Spleen (tissue), 11 donors: ENCODE data around the gene RPS6KA2. TPM values are rescaled to one million over a fixed set of nuclear protein-coding genes. Genes with fewer than 3 reads are reported as not detected.
A peak's percentile ranks its signal among the peaks of the same experiment; 100 is the strongest.

Source experiments
- DNase-seq: peaks from one replicate; pipeline ENCODE4 v3.0.0-alpha.2; 2020
- H3K27ac ChIP-seq, 8 donors: fragments of 200-600 bp; sonication (generic) in 7 of 8; 1 replicate in 4 of 8; 2 replicates in 4 of 8; pipeline versions ENCODE4 v1.5.0 to v1.8.0; 2016 to 2021; ENCODE audit warnings: inconsistent platforms in 4 of 8, mild to moderate bottlenecking in 4 of 8, moderate library complexity in 1 of 8
- H3K27me3 ChIP-seq, 7 donors: fragments of 200-600 bp; sonication (generic) in 6 of 7; replicated peaks in 1 of 7; 1 replicate in 4 of 7; 2 replicates in 3 of 7; pipeline versions ENCODE4 v1.5.0 to v1.8.0; 2016 to 2021; ENCODE audit warnings: inconsistent platforms in 3 of 7, mild to moderate bottlenecking in 1 of 7
- H3K36me3 ChIP-seq, 6 donors: fragments of 200-600 bp; sonication (generic) in 5 of 6; 1 replicate in 4 of 6; 2 replicates in 2 of 6; pipeline versions ENCODE4 v1.5.0 to v1.8.0; 2016 to 2021; ENCODE audit warnings: inconsistent platforms in 2 of 6
- H3K4me1 ChIP-seq, 6 donors: fragments of 200-600 bp; sonication (generic) in 5 of 6; 1 replicate in 3 of 6; 2 replicates in 3 of 6; pipeline versions ENCODE4 v1.5.0 to v1.8.0; 2016 to 2021; ENCODE audit warnings: inconsistent platforms in 3 of 6
- H3K4me3 ChIP-seq, 8 donors: fragments of 200-600 bp; sonication (generic) in 7 of 8; 1 replicate in 4 of 8; 2 replicates in 4 of 8; pipeline versions ENCODE4 v1.5.0 to v1.8.0; 2016 to 2021; ENCODE audit warnings: inconsistent platforms in 4 of 8, mild to moderate bottlenecking in 4 of 8, moderate library complexity in 2 of 8
- H3K9me3 ChIP-seq, 8 donors: fragments of 200-600 bp; sonication (generic) in 7 of 8; 1 replicate in 4 of 8; 2 replicates in 4 of 8; pipeline versions ENCODE4 v1.5.0 to v1.8.0; 2016 to 2021; ENCODE audit warnings: inconsistent platforms in 4 of 8
- POLR2A ChIP-seq, 3 donors: fragments of 450-650 bp; IDR thresholded peaks; one replicate each; pipeline ENCODE4 v1.5.1; 2017; ENCODE audit warnings: antibody characterized with exemption in 3 of 3, mild to moderate bottlenecking in 1 of 3
- POLR2AphosphoS5 ChIP-seq, 3 donors: sonication (generic); formaldehyde crosslinking; IDR thresholded peaks; one replicate each; pipeline ENCODE4 v1.5.1; 2017; ENCODE audit warnings: antibody characterized with exemption in 3 of 3
- WGBS, 5 donors: extraction: QIAGEN DNeasy Blood & Tissue Kit in 3 of 5; methylation state at CpG; one replicate each; pipeline versions ENCODE4 v1.1.5 to v1.1.7; 2013 to 2018; 5-methylcytosine and 5-hydroxymethylcytosine counted together
- intact Hi-C: fragments of 100-400 bp; cut with DNase I; formaldehyde crosslinking; loops from one replicate; pipeline ENCODE4 v1.15.0; 2023; ENCODE audit warnings: low total_unique reads
- polyA plus RNA-seq, 3 donors: library from polyadenylated mRNA; stranded (reverse); fragments of 200-250 nt; gene quantifications; one replicate each; pipeline ENCODE4 v1.2.1, GENCODE V29; 2013
- total RNA-seq, 7 donors: library from RNA; depleted of rRNA in 3 of 7; stranded (reverse); fragments of >200 nt in 3 of 7; fragmentation: NEBNext Ultra II Directional in 4 of 7; extraction: Animal tissue kit (Norgen Biotek cat#: 25700) in 4 of 7; gene quantifications; one replicate each; pipeline versions ENCODE4 v1.1.0 to v1.2.1, GENCODE V29; 2016 to 2021
- TF ChIP-seq, protein P1 (sequence below), 11 experiments: fragments of 200-600 bp in 7 of 11; fragments of 450-650 bp in 4 of 11; sonication (generic) in 4 of 11; IDR thresholded peaks in 8 of 11; conservative IDR thresholded peaks in 3 of 11; 1 replicate in 7 of 11; 2 replicates in 4 of 11; pipeline versions ENCODE4 v1.4.0 to v1.8.0; 2016 to 2021; ENCODE audit warnings: antibody characterized with exemption in 11 of 11, inconsistent platforms in 4 of 11, mild to moderate bottlenecking in 1 of 11
- donor health status: healthy with polysubstance abuse.
- donor health status: DM: no; HTN: no; CAD: no; lungs with moderate emphysema.
- donor health status: DM: no; HTN: no; CAD: no.
- donor health status: Bipolar disorder and iron deficiency.
- donor health status: healthy.
- donor health status: DM: no; HTN: no; CAD: no.
- donor health status: DM: yes; HTN: yes; CAD: no.

Gene RPS6KA2
- total and polyA plus RNA-seq, 10 donors: 7.6 to 123 (median 58.1) TPM

DNA sequence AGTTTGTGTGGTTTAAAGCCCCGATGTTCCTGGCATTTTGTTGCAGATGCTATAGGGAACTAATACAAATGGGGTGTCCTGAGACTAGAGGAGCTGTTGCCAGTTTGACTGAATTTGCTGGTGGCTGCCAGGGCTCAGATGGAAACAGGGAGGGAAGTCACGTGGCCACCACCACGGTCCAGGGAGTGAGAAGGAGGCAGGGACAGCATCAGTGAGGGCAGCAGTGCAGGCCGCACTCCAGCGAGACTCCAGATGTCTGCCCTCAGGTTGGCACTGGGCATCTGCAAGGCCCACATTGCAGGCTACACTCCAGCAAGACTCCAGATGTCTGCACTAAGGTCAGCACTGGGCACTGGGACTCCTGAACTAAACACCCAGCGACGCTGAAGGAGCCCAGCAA, 126.8 kb downstream of the RPS6KA2 start:
- WGBS, 5 donors: 83 to 92% (median 84%) methylated on average over 5 to 7 of the region's 7 CpGs
- TF ChIP-seq POLR2AphosphoS5 (IDR thresholded peaks at IDR 0.05) (no peak), POLR2A (IDR thresholded peaks at IDR 0.05) (no peak)
- TF ChIP-seq, protein P1, sequence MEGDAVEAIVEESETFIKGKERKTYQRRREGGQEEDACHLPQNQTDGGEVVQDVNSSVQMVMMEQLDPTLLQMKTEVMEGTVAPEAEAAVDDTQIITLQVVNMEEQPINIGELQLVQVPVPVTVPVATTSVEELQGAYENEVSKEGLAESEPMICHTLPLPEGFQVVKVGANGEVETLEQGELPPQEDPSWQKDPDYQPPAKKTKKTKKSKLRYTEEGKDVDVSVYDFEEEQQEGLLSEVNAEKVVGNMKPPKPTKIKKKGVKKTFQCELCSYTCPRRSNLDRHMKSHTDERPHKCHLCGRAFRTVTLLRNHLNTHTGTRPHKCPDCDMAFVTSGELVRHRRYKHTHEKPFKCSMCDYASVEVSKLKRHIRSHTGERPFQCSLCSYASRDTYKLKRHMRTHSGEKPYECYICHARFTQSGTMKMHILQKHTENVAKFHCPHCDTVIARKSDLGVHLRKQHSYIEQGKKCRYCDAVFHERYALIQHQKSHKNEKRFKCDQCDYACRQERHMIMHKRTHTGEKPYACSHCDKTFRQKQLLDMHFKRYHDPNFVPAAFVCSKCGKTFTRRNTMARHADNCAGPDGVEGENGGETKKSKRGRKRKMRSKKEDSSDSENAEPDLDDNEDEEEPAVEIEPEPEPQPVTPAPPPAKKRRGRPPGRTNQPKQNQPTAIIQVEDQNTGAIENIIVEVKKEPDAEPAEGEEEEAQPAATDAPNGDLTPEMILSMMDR (IDR thresholded peaks at IDR 0.05 in 8 of 11, conservative IDR thresholded peaks at IDR 0.05 in 3 of 11): no peak
- no peak for DNase-seq
- intact Hi-C loops: no loop called here
- Histone ChIP-seq H3K4me1 (no peaks in the 10 kb centered on the region), H3K36me3 (peaks cover 0 to 98% (median 30%) of the 10 kb centered on the region in 6 donors), H3K9me3 (no peaks in the 10 kb centered on the region), H3K4me3 (no peak overlapping the region), H3K27me3 (no peaks in the 10 kb centered on the region), H3K27ac (no peak overlapping the region)

DNA sequence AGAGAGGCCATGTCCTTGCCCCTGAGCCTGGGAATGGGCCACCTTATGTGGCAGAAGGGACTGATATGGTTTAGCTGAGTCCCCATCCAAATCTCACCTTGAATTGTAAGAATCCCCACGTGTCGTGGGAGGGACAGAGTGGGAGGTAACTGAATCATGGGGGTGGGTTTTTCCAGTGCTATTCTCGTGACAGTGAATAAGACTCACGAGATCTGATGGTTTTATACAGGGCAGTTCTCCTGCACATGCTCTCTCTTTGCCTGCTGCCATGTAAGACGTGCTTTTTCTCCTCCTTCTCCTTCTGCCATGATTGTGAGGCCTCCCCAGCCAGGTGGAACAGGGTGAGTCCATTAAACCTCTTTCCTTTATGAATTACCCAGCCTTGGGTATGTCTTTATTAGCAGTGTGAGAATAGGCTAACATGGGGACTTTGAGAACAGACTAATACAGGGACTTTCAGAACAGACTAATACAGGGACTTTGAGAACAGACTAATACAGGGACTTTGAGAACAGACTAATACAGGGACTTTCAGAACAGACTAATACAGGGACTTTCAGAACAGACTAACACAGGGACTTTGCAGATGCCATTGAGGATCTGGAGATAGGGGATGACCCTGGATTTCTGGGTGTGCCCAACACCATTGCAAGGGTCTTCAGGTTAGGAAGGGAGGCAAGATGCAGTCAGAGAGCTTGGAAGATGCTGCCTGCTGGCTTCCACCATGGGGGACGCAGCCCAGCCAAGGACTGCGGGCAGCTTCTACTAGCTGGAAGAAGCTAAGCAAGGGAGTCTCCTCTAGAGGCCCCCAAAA, 127.5 kb downstream of the RPS6KA2 start:
- TF ChIP-seq POLR2A (IDR thresholded peaks at IDR 0.05) (no peak), POLR2AphosphoS5 (IDR thresholded peaks at IDR 0.05) (no peak)
- TF ChIP-seq, protein P1 (IDR thresholded peaks at IDR 0.05 in 8 of 11, conservative IDR thresholded peaks at IDR 0.05 in 3 of 11): no peak
- intact Hi-C loops: no loop called here
- WGBS, 5 donors: 79 to 87% (median 83%) methylated on average over 6 to 7 of the region's 7 CpGs

DNA sequence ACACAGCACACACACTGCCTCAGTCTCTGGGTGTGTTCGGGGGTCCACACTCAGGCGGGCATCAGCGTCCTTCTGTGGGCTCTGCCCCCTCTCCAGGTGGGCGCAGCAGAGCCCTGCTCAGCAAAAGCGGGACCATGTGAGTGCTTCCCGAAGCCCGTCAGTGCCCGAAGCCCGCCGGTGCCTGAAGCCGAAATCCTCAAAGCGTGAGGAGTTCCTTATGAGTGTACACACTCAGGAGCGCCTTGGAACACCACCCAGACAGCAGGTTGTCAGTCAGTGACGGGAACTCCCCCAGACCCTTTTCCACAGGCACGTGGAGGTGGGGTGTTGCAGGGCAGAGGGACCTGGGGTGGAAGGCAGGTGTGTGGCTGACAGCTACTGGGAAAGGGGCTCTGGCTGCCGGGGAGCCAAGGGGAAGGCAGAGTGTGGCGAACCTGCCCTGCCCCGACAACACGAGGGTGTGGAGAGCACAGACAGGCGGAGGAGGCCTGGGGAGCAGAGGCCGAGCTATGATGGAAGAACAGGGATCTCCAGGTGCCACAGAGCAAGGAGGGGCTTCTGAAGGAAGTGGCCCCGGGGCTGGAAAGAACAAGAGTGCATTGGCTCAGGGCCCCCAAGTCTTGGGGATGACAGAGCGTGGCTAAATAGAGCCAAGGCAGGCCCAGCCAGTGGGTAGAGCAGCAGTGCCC, 128.2 kb downstream of the RPS6KA2 start:
- no peak overlapping the region for H3K4me3 ChIP-seq
- no peak overlapping the region for H3K27ac ChIP-seq
- peaks cover 0 to 98% (median 26%) of the 10 kb centered on the region in 6 donors for H3K36me3 ChIP-seq
- WGBS, 5 donors: 92 to 97% (median 96%) methylated on average over 13 to 23 of the region's 23 CpGs
- intact Hi-C loops: no loop called here
- TF ChIP-seq POLR2AphosphoS5 (IDR thresholded peaks at IDR 0.05) (no peak), POLR2A (IDR thresholded peaks at IDR 0.05) (no peak)
- TF ChIP-seq, protein P1 (IDR thresholded peaks at IDR 0.05 in 8 of 11, conservative IDR thresholded peaks at IDR 0.05 in 3 of 11): no peak
- H3K4me1 ChIP-seq: no peaks in the 10 kb centered on the region
- no peaks in the 10 kb centered on the region for H3K27me3 ChIP-seq
- no peak for DNase-seq
- no peaks in the 10 kb centered on the region for H3K9me3 ChIP-seq

More for the DNA sequence above, 127.5 kb downstream of the RPS6KA2 start:
- no peaks in the 10 kb centered on the region for H3K27me3 ChIP-seq
- no peak for DNase-seq
- no peaks in the 10 kb centered on the region for H3K9me3 ChIP-seq
- H3K36me3 ChIP-seq: peaks cover 0 to 98% (median 31%) of the 10 kb centered on the region in 6 donors
- H3K4me1 ChIP-seq: no peaks in the 10 kb centered on the region
- H3K27ac ChIP-seq: no peak overlapping the region
- no peak overlapping the region for H3K4me3 ChIP-seq

DNA sequence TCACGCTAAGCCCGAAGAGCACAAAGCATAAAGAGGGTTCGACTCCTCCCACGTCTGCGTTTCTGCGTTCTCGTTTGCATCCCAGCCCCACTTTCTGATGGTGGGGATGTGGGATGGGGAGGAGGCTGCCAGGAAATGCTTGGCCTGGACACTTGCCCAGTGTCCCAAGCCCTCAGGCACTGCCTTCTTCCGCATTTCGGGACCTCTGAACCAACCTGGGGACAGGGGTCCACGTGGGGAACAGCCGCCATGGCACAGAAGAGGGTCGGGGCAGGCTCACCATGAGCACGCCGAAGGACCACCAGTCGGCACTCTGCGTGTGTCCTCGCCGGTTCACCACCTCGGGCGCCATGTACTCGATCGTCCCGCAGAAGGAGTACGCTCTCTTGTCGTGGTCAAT, 128.8 kb downstream of the RPS6KA2 start:
- no peak for DNase-seq
- H3K36me3 ChIP-seq: peaks cover 0 to 98% (median 22%) of the 10 kb centered on the region in 6 donors
- H3K4me1 ChIP-seq: no peaks in the 10 kb centered on the region
- H3K27me3 ChIP-seq: no peaks in the 10 kb centered on the region
- H3K4me3 ChIP-seq: no peak overlapping the region
- no peaks in the 10 kb centered on the region for H3K9me3 ChIP-seq
- intact Hi-C loops: no loop called here
- TF ChIP-seq POLR2A (IDR thresholded peaks at IDR 0.05) (no peak), POLR2AphosphoS5 (IDR thresholded peaks at IDR 0.05) (peak in 1 of 3 donors; percentile 13)
- TF ChIP-seq, protein P1 (IDR thresholded peaks at IDR 0.05 in 8 of 11, conservative IDR thresholded peaks at IDR 0.05 in 3 of 11): no peak
- 92 to 95% (median 94%) methylated on average over 19 to 25 of the region's 25 CpGs for WGBS, 5 donors
- H3K27ac ChIP-seq: no peak overlapping the region
